DMS53 (cell line): ENCODE measurements around the gene CATSPERZ.
"Not testable (repeated sequence)": the region's sequence is repeated elsewhere in the genome, so short reads cannot be mapped to it uniquely, and the experiment has no call there.

Experiments used
- DNase-seq: peaks from one replicate; lab custom pipeline; 2025; lab: John Stamatoyannopoulos, UW

The CATSPERZ gene

DNA sequence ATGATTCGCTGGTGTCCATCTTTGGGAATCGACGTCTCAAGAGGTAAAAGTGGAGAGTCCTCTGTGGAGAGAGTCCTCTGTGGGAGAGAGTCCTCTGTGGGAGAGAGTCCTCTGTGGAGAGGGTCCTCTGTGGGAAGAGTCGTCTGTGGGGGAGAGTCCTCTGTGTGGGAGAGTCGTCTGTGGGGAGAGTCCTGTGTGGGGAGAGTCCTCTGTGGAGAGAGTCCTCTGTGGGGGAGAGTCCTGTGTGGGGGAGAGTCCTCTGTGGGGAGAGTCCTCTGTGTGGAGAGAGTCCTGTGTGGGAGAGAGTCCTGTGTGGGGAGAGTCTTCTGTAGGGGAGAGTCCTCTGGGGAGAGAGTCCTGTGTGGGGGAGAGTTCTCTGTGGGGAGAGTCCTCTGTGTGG lies 20.9 kb downstream of the CATSPERZ start:
- DNase-seq = no peak

DNA sequence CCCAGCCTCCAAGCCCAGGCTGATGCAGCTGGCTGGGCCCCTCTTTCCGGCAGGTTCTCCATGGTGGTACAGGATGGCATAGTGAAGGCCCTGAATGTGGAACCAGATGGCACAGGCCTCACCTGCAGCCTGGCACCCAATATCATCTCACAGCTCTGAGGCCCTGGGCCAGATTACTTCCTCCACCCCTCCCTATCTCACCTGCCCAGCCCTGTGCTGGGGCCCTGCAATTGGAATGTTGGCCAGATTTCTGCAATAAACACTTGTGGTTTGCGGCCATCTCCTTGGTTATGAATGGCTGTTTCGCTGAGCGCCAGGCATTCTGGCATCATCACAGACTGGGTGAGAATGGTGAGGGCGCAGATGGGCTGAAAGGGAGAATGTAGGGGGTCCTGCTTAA lies 21.4 kb downstream of the CATSPERZ start:
- DNase-seq = no peak

DNA sequence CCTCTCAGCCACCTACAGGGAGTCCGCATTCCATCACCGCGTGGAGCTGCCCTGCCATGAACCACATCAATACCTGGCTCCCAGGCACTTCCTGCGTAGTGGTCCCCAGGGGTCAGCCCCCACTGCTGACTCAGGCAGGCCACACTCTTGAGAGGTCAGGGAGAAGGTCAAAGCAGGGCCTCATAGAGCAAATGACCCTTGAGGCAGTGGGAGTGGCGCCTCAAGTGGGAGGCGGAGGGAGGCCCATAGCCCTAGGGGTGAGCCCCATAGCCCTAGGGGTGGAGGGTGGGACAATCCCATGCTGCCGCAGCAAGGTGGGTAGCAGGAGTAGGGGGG lies 22.7 kb downstream of the CATSPERZ start:
- no peak for DNase-seq

DNA sequence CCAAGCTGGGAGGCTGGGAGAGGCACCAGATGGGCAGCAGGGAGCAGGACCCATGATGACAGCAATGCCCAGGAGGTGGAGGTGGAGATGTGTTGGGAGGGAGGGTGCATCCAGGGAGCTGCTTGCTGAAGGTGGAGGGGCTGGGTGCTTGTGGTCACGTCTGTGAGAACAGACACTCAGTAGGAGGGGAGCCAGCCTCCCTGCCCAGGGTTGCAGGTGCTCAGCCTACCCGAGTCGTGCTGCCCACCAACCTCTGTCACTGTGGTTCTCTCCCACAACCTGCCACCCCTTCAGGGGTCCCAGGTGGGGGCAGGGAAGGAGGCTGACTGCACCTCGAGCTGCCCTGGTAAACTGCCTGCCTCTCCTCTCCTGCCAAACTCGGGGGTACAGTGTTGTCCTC lies 23.2 kb downstream of the CATSPERZ start:
- no peak for DNase-seq

DNA sequence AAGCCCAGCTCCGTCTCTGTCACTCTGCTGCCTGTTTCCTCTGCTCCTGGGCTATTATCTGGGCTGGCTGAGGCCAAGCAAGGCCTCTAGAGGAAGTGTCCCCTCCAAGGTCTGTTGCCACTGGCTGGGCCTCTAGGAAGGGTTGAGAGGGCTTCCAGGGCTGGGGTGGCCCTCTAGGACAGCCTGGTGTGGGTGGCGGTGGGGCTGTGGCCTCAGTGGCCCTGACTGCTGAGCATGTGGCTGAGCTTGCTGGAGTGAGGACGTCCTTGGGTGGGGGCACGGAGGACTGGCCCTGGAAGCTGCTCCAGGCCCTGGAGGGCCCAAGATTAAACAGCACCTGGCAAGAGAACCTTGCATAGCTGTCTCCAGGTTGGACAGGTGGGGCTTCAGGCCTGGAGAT lies 23.8 kb downstream of the CATSPERZ start:
- not testable (repeated sequence) for DNase-seq

DNA sequence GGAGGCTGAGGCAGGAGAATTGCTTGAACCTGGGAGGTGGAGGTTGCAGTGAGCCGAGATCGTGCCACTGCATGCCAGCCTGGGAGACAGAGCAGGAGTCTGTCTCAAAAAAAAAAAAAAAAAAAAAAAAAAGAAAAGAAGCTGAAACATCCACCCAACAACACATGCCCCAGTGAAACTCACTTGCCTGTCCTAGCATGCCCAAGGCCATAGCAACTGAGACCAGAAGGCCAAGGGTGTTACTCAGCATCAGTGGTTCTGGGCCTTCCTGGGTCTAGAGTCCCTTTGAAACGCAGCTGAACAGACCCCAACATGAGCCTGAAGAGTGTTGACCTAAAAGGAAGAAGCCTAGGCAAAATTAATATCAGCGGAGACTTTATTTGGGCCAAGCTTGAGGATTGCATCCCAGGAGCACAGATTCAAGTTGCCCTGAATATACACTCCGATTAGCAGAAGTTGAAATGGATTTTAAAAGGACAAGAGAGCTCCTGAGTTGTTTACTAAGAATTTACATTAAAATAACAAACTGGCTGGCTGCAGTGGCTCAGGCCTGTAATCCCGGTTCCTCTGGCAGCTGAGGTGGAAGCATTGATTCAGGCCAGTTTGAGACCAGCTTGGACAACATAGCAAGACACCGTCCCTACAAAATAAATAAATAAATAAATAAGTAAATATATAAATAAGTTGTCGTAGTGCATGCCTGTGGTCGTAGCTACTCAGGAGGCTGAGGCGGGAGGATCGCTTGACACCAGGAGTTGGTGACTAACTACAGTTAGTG lies 24.7 kb downstream of the CATSPERZ start:
- DNase-seq = no peak

DNA sequence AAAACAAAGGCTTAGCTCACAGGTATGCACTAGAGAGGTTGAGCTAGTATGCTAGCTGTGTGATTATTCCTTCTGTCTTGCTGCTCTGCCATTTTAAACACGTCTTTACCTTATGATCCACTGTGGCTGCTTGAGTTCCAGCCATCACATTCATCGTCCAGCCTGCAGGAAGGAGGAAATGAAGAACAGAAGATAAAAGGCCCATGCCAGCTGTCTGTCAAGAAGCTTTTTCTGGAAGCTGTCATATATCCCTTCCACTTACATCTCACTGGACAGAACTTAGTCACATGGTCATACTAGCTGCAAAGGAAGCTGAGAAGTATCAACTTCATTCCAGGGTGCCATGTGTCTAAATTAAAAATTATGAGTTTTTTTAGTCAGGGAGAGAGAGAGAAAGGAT lies 27.2 kb downstream of the CATSPERZ start:
- DNase-seq = no peak

DNA sequence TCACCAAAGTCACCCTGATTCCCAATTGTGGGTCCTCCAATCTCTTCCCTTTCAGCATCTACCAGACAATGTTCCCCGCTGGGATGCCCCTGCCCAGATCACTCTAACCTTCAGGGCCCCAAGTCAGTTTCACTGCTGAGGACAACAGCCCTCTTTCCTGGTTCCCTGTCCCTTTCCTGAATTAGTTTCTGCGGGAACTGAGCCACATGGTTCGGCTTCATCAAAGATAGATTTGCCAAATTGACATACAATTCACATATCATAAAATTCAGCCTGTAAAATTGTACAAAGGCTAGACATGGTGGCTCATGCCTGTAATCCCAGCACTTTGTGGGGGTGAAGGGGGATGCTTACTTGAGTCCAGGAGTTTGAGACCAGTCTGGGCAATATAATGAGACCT lies 27.8 kb downstream of the CATSPERZ start:
- no peak for DNase-seq

DNA sequence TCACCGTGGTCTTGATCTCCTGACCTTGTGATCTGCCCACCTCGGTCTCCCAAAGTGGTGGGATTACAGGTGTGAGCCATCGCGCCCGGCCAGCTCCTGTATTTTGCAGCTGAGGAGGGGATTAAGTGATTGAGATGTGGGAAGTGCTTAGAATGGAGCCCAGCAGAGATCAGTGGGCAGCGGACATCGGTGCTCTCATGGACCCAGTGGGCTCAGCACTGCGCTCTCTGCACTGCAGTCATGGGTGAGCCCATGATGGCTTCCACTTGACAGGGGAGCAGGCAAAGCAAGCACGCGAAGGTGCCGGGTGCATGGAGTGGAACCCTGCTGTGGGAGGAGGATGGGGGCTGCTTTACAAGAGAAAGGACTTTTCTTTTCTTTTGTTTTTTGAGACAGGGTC lies 30.7 kb downstream of the CATSPERZ start:
- DNase-seq = no peak

DNA sequence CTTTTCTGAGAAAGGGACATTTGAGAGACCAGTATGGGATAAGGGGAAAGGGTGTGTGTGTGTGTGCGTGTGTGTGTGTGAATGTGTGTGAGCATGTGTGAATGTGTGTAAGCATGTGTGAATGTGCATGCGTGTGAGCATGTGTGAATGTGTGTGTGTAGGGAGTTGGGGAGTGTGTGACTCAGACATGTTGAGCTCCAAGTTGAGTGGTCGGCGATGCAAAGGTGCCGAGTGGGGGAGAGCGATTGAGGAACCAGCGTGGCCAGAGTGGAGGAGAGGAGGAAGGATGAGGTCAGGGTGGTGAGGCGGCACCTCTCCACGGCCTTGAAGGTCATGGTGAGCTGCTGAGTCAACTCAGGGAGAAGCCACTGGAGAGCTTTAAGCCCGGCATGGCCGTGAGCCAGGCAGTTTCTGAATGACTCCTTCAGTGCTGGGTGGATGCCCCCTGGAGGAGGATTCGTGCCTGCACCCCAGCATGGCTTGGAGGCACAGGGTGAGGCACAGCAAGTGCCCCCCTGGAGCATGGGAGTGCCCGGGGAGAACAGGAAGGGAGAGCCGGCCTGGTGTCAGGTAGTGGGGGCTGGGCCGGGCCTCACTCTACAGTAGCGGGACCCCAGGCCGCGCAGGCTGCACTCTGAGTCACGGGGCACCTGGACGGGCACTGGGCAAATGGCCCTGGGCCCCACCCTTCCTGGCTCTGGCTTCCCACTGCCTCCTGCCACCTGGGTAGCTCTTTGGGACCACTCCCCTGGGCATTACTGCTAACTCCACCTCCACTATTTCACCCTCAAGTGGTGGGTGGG lies 31.6 kb downstream of the CATSPERZ start:
- DNase-seq = peak; percentile 94

DNA sequence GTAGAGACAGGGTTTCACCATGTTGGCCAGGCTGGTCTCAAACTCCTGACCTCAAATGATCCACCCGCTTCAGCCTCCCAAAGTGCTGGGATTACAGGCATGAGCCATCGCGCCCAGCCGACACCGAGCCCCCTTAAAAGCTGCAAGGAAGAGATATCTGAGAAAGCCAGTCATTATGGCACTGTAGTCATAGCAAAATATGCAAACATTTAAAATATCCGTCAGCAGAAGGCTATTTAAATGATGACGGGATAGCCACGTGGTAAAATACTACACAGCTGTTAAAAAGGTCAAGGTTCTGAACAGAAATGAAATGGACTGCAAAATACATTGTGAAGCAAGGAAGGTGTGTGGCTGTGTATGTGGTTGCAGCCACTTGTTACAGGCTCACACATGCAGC lies 33.4 kb downstream of the CATSPERZ start:
- DNase-seq = no peak

DNA sequence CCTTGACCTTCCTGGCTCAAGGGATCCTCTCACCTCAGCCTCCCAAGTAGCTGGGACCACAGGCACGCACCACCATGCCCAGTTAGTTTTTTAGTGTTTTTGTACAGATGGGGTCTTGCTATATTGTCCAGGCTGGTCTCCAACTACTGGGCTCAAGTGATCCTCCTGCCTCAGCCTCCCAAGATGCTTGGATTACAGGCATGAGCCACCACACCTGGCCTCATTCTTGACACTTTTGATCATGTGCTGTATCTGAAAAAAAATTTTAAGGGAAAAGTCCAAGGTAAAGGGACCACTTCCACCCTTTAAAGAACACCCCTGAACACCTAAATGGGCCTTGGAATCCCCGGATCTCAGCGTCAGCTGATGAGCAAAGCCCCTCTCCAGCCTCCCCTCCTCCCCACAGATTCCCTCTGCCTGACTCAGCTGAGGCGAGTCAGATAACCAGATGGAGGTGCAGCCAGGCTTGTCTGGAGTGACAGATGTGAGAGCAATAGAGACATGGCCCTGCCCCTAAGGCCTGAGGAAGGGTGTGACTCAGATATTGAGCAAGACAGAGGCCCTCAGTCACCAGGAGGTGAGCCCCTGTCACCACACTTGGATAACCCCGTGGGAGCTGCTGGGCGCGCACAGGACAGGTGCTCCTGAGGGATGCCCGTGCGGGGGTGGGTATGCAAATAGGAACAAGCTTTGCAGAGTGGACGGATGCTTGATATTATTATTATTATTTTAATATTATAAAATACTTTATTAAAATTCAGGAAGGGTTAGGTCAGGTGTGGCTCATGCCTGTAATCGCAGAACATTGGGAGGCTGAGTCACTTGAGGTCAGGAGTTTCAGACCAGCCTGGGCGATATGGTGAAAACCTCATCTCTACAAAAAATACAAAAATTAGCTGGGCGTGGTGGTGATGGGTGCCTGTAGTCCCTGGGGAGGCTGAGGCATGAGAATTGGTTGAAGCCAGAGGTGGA lies 34.9 kb downstream of the CATSPERZ start:
- peak; percentile 97 for DNase-seq

DNA sequence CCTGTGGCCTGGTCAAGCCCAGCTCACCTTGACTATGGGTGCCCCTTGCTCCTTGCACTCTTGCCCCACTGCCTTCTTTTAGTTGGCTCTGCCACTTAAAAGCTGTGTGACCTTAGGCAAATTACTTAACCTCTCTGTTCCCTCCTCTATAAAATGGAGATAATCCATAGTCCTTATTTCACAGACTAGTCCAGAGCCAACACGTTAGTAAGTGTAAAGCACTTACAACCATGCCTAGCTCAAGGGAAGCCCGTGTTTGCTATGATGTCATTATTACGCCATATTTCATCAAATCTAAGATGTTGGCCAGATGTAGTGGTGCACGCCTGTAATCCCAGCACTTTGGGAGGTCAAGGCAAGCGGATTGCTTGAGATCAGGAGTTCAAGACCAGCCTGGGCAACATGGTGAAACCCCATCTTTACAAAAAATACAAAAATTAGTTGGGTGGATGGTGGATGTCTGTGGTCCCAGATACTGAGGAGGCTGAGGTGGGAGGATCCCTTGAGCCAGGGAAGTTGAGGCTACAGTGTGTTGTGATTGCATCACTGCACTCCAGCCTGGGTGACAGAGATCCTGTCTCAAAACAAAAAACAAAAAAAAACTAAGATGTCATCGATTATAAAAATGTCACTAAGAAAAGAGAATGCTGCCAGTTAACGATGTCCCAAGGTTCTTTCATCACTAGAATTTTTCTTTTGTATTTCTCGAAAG lies 37.5 kb downstream of the CATSPERZ start:
- no peak for DNase-seq

DNA sequence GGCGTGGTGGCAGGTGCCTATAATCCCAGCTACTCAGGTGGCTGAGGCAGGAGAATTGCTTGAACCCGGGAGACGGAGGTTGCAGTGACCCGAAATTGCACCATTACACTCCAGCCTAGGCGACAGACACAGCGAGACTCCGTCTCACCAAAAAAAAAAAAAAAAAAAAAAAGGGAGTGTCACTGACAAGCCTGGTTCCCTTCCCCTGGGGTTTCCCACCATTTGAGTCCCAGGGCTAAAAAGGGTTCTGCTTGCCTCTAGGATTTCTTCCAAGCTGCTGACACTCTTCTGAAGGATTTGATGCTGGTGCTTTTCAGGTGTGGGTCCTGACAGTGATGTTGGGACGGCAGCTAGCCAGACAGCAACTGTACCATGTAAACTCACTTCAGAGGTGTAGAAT lies 38.6 kb downstream of the CATSPERZ start:
- no peak for DNase-seq

DNA sequence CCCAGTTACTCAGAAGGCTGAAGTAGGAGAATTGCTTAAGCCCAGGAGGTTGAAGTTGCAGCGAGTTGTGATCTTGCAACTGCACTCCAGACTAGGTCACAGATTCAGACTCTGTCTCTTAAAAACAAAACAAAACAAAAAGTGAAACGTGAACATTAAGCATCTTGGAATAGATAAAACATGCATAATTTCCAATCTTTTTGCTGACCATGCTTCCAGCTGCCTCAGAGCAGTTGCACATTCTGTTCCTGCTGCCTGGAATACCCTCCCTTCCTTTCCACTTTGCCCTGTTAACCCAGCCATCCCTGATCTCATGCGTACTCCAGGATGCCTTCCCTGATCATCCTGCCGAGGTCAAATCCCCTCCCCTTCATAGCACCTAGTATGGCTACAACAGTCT lies 39.1 kb downstream of the CATSPERZ start:
- no peak for DNase-seq

DNA sequence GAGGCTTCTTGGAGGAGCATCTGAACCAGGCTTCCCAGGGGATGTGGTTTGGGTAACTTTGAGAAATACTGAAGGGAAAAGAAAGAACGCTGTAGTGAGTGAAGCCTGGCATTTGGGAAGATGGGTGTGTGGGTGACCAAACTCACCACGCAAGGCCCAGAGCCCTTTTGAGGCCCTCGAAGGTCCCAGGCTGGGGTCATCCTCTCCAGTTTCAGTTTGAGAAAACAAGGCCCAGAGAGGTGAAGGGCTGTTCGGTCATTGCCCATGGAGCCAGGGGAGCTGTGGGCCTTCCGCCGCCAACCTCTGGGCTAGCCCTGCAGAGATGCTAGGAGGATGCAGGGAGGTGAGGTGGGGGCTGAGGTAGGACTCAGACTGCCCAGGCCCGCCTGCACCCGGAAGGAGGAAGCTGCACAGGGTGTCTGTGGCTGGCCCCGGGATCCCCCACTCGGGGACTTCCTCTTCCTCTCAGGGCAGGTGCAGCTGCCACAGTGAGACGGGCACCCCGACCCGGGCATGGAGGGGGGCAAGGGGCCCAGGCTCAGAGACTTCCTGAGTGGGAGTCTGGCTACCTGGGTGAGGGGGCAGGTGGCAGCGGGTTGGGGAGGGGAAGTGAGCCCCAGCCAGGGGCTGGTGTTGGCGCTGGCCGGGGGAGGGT lies 39.7 kb downstream of the CATSPERZ start, which contains the start of gene CCDC88B:
Gene CCDC88B (plus strand): TSS at position 451 of the 655 bp plus-strand sequence. CDS start 63 bp downstream, at position 514.
- DNase-seq = no peak

DNA sequence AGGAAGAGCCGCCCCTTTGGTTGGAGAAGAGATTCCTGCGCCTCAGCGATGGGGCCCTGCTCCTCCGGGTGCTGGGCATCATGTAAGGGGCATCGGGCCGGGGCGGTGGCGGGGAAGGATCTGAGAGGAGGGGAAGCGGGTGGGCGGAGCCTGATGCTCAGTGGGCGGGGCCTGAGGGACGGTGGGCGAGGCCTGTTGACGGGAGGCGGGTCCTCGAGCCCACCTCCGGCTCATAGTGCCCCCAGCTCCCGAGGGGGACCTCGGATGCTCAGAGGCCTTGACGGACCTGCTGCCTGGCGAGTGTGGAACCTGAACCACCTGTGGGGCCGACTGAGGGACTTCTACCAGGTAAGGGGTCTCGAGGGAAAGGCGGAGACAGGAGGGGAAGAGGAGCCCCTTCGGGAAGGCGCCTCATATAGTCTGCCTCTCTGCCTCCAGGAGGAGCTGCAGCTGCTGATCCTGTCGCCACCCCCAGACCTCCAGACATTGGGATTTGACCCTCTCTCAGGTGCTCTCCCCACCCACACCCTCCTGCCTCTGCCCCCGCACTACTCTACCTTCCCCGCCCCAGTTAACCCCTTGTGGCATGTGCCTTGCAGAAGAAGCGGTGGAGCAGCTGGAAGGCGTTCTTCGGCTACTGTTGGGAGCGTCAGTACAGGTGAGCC lies 40.6 kb downstream of the CATSPERZ start:
- DNase-seq = no peak

DNA sequence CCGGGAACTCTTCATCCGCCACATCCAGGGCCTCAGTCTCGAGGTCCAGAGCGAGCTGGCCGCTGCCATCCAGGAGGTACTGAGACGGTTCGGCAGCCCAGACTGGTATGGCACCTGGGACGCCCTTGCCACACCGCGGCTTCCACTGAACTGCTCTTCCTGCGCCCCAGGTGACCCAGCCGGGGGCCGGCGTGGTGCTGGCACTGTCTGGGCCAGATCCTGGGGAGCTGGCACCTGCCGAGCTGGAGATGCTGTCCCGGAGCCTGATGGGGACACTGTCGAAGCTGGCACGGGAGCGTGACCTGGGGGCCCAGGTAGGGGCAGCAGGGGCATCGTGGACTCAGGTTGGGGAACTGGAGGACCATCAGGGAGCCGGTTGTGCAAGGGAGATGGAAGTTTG lies 41.3 kb downstream of the CATSPERZ start:
- DNase-seq = no peak

DNA sequence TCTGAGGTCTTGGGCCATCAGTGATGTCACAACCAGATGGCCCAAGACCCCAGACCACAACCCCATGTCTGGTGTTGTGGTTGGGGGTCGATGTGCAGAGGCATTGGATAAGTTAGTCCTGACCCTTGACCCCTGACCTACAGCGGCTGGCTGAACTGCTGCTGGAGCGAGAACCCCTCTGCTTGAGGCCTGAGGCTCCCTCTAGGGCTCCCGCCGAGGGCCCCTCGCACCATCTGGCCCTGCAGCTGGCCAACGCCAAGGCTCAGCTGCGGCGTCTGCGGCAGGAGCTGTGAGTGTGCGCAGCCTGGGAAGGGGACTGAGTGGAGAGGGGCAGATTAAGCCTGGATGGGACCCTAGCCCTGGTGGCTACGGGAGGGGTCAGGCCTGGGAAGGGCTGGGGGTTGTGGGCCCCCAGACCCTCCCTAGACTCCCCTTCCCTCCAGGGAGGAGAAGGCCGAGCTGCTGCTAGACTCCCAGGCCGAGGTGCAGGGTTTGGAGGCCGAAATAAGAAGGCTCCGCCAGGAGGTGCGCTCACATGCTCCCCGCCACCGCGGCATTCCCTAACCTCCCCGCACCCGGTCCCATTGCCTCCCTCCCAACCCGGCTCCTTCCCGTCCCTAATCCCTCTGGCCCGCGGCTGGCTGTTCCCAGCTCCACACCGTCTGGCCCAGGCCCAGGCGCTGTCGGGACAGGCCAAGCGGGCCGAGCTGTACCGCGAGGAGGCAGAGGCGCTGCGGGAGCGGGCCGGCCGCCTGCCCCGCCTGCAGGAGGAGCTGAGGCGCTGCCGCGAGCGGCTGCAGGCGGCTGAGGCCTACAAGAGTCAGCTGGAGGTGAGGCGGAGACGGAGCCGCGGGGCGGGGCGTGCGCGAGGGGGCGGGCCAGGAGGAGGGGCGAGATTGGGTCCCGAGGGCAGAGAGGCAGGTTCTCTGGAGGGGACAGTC lies 42.0 kb downstream of the CATSPERZ start:
- peak; percentile 96 for DNase-seq
